ENCODE data around the gene POLG2.
"Not testable (repeated sequence)": the region's sequence is repeated elsewhere in the genome, so short reads cannot be mapped to it uniquely, and the experiment has no call there.

POLG2 gene

DNA sequence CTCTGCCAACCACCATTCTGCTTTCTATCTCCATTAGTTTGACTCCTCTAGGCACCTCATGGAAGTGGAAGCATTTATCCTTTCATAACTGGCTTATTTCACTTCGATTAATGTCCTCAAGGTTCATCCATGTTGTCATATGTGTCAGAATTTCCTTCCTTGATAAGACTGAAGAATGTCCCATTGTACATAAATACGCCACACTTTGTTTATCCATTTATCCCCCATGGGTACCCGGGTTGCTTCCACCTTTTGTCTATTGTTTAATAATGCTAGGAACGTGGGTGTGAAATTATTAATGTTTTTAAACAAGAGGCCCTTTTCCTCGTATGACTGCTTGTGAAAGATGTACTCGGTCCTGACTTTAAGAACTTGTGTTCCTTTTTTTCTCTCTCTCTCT, 35.1 kb downstream of the POLG2 start:
- Histone ChIP-seq H3K4me1 (peaks cover 27 to 59% (median 34%) of the 10 kb centered on the region in 10 experiments), H3K4me2 (no peak overlapping the region), H3K36me3 (peaks cover 53 to 100% (median 100%) of the 10 kb centered on the region in 11 experiments), H3K27ac (peak overlapping the region in 1 of 11 experiments; percentile 26; a peak in 1 of 22 replicates), H3K9me3 (replicated peaks in 1 of 11) (peaks cover 0 to 18% (median 7%) of the 10 kb centered on the region in 11 experiments; a peak in 15 of 22 replicates), H3K27me3 (no peaks in the 10 kb centered on the region), H3K4me3 (no peak overlapping the region), H3K9ac (peak overlapping the region in 1 of 11 experiments; percentile 16; a peak in 2 of 22 replicates), H4K20me1 (peaks cover 0 to 91% (median 6%) of the 10 kb centered on the region in 11 experiments; a peak in 9 of 22 replicates)
- no peak for TF ChIP-seq Cebpa-rat (IDR thresholded peaks at IDR 0.05)

DNA sequence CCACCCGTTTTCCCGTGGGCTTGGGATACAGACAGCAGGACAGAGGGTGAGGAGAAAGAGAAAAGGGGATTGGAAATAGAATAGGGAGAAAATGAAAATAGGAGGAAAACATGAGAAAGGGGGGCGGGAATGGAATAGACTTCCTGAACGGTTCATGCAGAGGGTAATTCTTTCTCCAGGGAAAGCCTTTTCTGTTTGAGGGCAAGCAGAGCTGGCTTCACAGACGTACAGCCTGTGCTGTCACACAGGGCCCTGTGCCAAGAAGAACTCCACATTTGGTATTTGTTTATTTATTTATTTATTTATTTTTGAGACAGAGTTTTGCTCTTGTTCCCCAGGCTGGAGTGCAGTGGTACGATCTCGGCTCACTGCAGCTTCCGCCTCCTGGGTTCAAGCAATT, 35.9 kb downstream of the POLG2 start:
- Histone ChIP-seq H3K4me3 (no peak overlapping the region), H3K4me2 (no peak overlapping the region), H4K20me1 (peaks cover 0 to 82% (median 5%) of the 10 kb centered on the region in 11 experiments; a peak in 9 of 22 replicates), H3K27ac (peak overlapping the region in 1 of 11 experiments; percentile 12; a peak in 1 of 22 replicates), H3K36me3 (peaks cover 50 to 99% (median 97%) of the 10 kb centered on the region in 11 experiments), H3K9ac (0 out of 22 replicates have a peak overlapping the region, but pooled peaks of 1 of the 11 experiments have one; percentile 25), H3K27me3 (no peaks in the 10 kb centered on the region), H3K9me3 (replicated peaks in 1 of 11) (peaks cover 0 to 27% (median 14%) of the 10 kb centered on the region in 11 experiments; a peak in 16 of 22 replicates), H3K4me1 (peaks cover 30 to 61% (median 35%) of the 10 kb centered on the region in 10 experiments)
- TF ChIP-seq Cebpa-rat (IDR thresholded peaks at IDR 0.05): no peak

DNA sequence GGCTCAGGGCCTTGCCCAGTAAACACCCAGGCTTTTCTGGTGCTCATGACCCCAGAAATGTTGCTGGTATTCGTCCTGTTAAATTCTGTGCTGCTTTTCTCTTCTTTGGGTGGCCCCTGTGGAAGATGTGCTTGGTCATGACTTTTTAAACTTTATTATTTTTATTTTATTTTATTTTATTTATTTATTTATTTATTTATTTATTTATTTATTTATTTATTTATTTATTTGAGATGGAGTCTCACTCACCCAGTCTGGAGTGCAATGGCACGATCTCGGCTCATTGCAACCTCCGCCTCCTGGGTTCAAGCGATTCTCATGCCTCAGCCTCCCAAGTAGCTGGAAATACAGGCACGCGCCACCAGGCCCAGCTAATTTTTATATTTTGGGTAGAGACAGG, 37.0 kb downstream of the POLG2 start:
- H3K27me3 ChIP-seq, H3K4me3 ChIP-seq: not testable (repeated sequence)
- H3K4me1 ChIP-seq: peaks cover 41 to 61% (median 45%) of the 10 kb centered on the region in 10 experiments
- 0 out of 22 replicates have a peak overlapping the region, but pooled peaks of 2 of the 11 experiments have one; percentile 36 to 95 for H3K27ac ChIP-seq
- peaks cover 0 to 74% (median 5%) of the 10 kb centered on the region in 11 experiments; a peak in 9 of 22 replicates for H4K20me1 ChIP-seq
- H3K9ac ChIP-seq: peak overlapping the region in 1 of 11 experiments; percentile 29; a peak in 1 of 22 replicates
- peak overlapping the region in 1 of 11 experiments; percentile 87; a peak in 1 of 22 replicates for H3K4me2 ChIP-seq
- H3K36me3 ChIP-seq: peaks cover 44 to 99% (median 97%) of the 10 kb centered on the region in 11 experiments
- H3K9me3 ChIP-seq (replicated peaks in 1 of 11): peaks cover 0 to 31% (median 18%) of the 10 kb centered on the region in 11 experiments; a peak in 16 of 22 replicates

DNA sequence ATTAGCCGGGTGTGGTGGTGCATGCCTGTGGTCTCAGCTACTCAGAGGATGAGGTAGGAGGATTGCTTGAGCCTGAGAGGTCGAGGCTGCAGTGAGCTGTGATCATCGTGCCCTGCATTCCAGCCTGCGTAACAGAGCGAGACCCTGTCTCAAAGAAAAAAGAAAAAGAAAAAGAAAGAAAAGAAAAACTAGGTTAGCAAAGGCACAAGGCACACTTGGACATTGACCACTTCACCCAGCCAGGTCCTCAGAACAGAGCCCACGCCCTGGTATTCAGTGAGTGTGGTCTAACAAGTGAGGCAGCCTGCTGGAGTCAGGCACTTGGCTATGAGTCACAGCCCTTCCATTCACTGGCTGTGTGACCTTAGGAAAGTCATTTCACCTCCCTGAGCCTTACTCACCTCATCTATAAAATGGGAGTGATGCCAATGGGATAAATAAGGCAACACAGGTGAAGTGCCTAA, 37.5 kb downstream of the POLG2 start:
- Histone ChIP-seq H3K27me3 (no peaks in the 10 kb centered on the region), H3K9me3 (replicated peaks in 1 of 11) (peaks cover 0 to 31% (median 18%) of the 10 kb centered on the region in 11 experiments; a peak in 16 of 22 replicates), H3K27ac (peak overlapping the region in 7 of 11 experiments; percentile 36 to 97 (median 88); a peak in 7 of 22 replicates), H3K4me1 (peaks cover 46 to 66% (median 50%) of the 10 kb centered on the region in 10 experiments), H3K9ac (peak overlapping the region in 2 of 11 experiments; percentile 29 to 45; a peak in 3 of 22 replicates), H4K20me1 (peaks cover 0 to 73% (median 5%) of the 10 kb centered on the region in 11 experiments; a peak in 9 of 22 replicates), H3K4me2 (peak overlapping the region in 7 of 11 experiments; percentile 64 to 97 (median 90); a peak in 6 of 22 replicates), H3K4me3 (no peak overlapping the region), H3K36me3 (peaks cover 49 to 99% (median 97%) of the 10 kb centered on the region in 11 experiments)
- TF ChIP-seq Cebpa-rat (IDR thresholded peaks at IDR 0.05): no peak

DNA sequence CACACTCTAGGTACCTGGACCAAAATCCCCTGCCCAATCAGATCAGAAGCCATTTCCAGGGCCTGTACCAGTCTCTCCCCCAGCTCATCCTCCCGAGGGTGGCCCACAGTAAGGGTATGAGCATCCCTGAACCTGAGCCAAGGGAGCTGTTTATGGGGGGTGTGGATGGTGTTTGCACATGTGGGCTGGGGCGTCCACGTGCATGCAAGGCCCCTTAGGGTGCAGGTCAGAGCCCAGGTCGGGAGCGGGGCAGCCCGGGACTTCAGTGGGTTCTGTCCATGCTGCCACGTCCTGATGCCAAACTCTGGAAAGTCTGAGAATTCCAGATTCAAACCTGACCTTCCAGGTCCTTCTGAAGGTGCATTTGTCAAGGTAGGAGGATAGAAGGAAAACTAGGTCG, 38.1 kb downstream of the POLG2 start:
- Histone ChIP-seq H3K4me3 (no peak overlapping the region), H4K20me1 (peaks cover 0 to 69% (median 5%) of the 10 kb centered on the region in 11 experiments; a peak in 9 of 22 replicates), H3K27ac (peak overlapping the region in 10 of 11 experiments; percentile 84 to 97 (median 90); a peak in 14 of 22 replicates), H3K4me2 (peak overlapping the region; percentile 4 to 97 (median 87); a peak in 20 of 22 replicates), H3K9ac (peak overlapping the region in 5 of 11 experiments; percentile 4 to 45 (median 29); a peak in 5 of 22 replicates), H3K9me3 (replicated peaks in 1 of 11) (peaks cover 0 to 31% (median 18%) of the 10 kb centered on the region in 11 experiments; a peak in 16 of 22 replicates), H3K4me1 (peaks cover 52 to 72% (median 54%) of the 10 kb centered on the region in 10 experiments), H3K27me3 (no peaks in the 10 kb centered on the region), H3K36me3 (peaks cover 53 to 99% (median 97%) of the 10 kb centered on the region in 11 experiments)
- TF ChIP-seq Cebpa-rat (IDR thresholded peaks at IDR 0.05): no peak

DNA sequence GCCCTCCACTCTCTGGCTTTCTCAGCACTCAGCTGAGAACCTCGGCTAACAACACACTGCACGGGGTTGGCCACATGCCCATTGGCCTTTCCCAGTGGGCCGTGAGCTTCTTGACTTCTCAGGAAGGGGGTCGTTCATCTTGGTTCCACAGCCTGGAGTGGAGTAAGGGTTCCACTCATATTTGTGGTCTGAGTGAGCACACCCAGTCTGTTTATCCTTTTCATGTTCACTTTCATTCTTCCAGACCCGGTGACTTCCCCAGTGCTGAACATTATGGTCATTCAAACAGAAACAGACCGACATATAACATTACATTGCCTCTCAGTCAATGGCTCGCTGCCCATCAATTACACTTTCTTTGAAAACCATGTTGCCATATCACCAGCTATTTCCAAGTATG, 39.7 kb downstream of the POLG2 start:
- H3K4me3 ChIP-seq: peak overlapping the region in 9 of 10 experiments; percentile 19 to 60 (median 38); a peak in 16 of 20 replicates
- H3K4me1 ChIP-seq: peaks cover 67 to 88% (median 70%) of the 10 kb centered on the region in 10 experiments
- peaks cover 0 to 53% (median 5%) of the 10 kb centered on the region in 11 experiments; a peak in 9 of 22 replicates for H4K20me1 ChIP-seq
- H3K9ac ChIP-seq: peak overlapping the region; percentile 30 to 72 (median 63); a peak in 19 of 22 replicates
- peaks cover 62 to 99% (median 97%) of the 10 kb centered on the region in 11 experiments for H3K36me3 ChIP-seq
- H3K27me3 ChIP-seq: no peaks in the 10 kb centered on the region
- peak overlapping the region; percentile 24 to 97 (median 88); a peak in 21 of 22 replicates for H3K27ac ChIP-seq
- TF ChIP-seq Cebpa-rat (IDR thresholded peaks at IDR 0.05): no peak
- H3K9me3 ChIP-seq (replicated peaks in 1 of 11): peaks cover 0 to 41% (median 18%) of the 10 kb centered on the region in 11 experiments; a peak in 16 of 22 replicates
- H3K4me2 ChIP-seq: peak overlapping the region; percentile 60 to 97 (median 87)

DNA sequence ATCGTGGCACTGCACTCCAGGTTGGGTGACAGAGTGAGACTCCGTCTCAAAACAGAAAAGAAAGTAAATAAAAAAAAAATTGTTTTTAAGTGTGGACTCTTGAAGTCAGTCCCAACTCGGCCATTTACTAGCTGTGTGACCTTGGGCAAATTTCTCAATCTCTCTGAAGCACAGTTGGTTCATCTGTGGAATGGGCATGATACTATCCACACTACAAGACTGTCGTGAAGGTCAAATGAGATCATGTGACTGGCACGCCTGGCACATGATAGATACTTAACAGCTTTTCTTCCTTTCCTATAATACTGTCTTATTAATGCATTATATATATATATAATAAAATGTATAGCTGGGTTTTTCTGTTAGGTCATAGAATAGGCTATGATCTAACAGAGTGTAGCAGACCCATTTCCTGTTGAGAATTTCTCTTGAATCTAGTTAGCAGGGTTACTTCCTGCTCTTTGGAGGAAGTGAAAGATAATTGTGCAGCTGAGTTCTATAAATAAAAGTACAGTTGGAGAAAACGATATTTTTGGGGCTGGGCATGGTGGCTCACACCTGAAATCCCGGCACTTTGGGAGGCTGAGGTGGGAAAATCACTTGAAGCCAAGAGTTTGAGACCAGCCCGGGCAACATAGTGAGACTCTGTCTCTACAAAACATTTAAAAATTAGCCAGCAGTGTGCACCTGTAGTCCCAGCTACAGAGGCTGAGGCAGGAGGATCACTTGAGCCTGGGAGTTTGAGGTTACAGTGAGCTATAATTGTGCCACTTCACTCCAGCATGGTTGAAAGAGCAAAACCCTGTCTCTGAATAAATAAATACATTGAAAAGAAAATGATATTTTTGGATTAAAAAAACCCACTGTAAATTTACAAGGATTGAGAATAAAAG, 40.6 kb downstream of the POLG2 start:
- Histone ChIP-seq H3K4me3 (peak overlapping the region; percentile 19 to 76 (median 36); a peak in 17 of 20 replicates), H3K27me3 (no peaks in the 10 kb centered on the region), H3K4me1 (peaks cover 68 to 94% (median 78%) of the 10 kb centered on the region in 10 experiments), H3K27ac (peak overlapping the region; percentile 68 to 97 (median 88); a peak in 21 of 22 replicates), H3K9ac (peak overlapping the region; percentile 55 to 72 (median 64); a peak in 20 of 22 replicates), H4K20me1 (peaks cover 0 to 44% (median 5%) of the 10 kb centered on the region in 11 experiments; a peak in 9 of 22 replicates), H3K36me3 (peaks cover 67 to 99% (median 97%) of the 10 kb centered on the region in 11 experiments), H3K9me3 (replicated peaks in 1 of 11) (peaks cover 0 to 47% (median 18%) of the 10 kb centered on the region in 11 experiments; a peak in 17 of 22 replicates), H3K4me2 (peak overlapping the region; percentile 60 to 99 (median 87))
- no peak for TF ChIP-seq Cebpa-rat (IDR thresholded peaks at IDR 0.05)

DNA sequence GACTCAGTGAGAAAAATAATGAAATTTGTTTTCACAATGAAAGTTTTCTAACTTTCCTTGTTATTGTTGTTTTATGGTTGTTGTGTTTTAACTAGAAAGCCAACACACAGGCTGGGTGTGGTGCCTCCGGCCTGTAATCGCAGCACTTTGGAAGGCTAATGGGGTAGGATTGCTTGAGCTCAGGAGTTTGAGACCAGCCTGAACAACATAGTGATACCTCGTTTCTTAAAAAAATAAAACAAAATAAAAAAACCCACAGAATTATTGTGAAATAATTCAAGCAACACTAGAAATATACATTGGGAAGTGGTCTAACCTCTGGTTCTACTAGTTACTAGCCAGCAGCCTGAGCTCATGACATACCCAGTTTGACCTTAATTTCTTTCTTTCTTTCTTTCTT, 47.3 kb downstream of the POLG2 start:
- TF ChIP-seq Cebpa-rat (IDR thresholded peaks at IDR 0.05): peak in 3 of 11 experiments; percentile 11 to 61 (median 14); a peak in 3 of 22 replicates
- Histone ChIP-seq H4K20me1 (peaks cover 0 to 1% (median 0%) of the 10 kb centered on the region in 11 experiments; a peak in 2 of 22 replicates), H3K9ac (peak overlapping the region; percentile 84 to 96 (median 89)), H3K4me3 (peak overlapping the region; percentile 51 to 76 (median 66)), H3K36me3 (peaks cover 26 to 47% (median 46%) of the 10 kb centered on the region in 11 experiments), H3K27me3 (no peaks in the 10 kb centered on the region), H3K27ac (peak overlapping the region; percentile 91 to 99 (median 96)), H3K4me2 (peak overlapping the region; percentile 84 to 99 (median 88)), H3K4me1 (peaks cover 58 to 82% (median 80%) of the 10 kb centered on the region in 10 experiments), H3K9me3 (replicated peaks in 1 of 11) (peaks cover 0 to 29% (median 6%) of the 10 kb centered on the region in 11 experiments; a peak in 8 of 22 replicates)
